Stimulated activated CD8-positive, alpha-beta memory T cell treated with anti-CD3 and anti-CD28 coated beads, Interleukin-4, amount 100 ng/mL, for 1 hour (primary cell): ENCODE measurements around the gene GPR32.
"Not testable (repeated sequence)": the region's sequence is repeated elsewhere in the genome, so short reads cannot be mapped to it uniquely, and the experiment has no call there.

Source experiments
- DNase-seq, 2 donors: peaks; one replicate each; pipeline ENCODE4 v3.0.0-alpha.2; 2020; ENCODE audit warnings: low read depth in 2 of 2, low spot score in 1 of 2

The GPR32 gene

GRCh38 chr19:50798659-50799546 is 28.6 kb downstream of the GPR32 start:
- DNase-seq = no peak

GRCh38 chr19:50799547-50799851 is 29.2 kb downstream of the GPR32 start:
- no peak for DNase-seq

DNA sequence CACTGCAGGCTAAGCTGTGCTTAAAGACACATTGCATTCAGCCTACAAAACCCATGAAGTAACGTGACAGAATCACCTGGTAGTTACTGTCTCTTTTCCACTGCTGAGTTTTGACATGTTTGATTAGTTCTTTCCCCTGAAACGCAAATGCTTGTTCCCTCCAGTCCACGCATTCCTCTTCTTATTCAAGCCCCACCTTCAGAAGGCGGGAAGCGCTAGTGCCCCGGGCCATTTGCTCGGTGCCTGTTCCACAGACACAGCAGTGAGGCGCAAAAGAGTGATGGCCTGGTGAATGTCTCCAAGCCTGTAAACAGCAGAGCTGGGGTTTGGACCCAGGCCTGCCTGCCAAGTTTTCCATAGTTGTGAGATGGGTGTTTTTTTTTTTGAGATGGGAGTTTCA is 30.8 kb downstream of the GPR32 start:
- DNase-seq = no peak

DNA sequence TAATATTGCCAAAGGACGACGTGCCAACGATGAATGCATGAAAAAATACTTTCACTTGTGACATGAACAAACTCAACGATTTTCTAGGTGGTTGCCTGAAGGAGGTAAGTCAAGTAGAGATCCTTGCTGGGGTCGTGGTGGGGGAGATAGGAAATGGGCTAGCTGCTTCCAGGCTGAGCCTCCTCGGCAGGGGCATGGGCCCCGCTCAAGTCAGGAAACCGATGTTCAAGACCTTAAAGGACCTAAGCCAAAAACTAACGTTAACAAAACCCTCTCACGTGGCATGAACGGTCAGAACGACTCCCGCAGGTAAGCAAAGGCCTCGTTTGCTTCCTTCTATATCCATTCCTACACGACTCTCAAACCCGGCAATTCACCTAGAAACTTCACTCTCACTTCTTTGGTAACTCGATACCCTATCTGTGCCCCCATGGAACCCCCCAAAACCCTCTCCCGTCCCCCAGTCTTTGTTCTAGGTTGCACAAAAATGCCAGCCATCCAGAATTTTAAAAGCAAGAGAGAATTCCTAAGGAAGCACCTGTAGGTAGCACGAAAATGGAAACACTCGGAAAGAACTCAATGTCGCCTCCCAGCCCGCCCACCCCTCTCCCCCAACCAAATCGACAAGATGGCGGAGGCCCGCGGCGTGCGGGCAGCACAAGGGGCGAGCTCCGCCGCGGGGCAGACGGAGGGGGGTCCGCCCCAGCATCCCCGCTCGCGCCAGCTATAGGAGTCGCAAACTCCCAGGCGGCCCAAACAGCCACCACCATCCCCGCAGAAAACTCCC is 33.6 kb downstream of the GPR32 start:
- no peak for DNase-seq

- peak; percentile 90 to 94 for DNase-seq
Measured at GRCh38 chr19:50804420-50805272, 34.4 kb downstream of the GPR32 start.

GRCh38 chr19:50808856-50809255 is 38.6 kb downstream of the GPR32 start:
- no peak for DNase-seq

GRCh38 chr19:50811622-50812238 is 41.5 kb downstream of the GPR32 start:
- DNase-seq = not testable (repeated sequence)

- no peak for DNase-seq
Measured at GRCh38 chr19:50812474-50812873, 42.2 kb downstream of the GPR32 start.

DNA sequence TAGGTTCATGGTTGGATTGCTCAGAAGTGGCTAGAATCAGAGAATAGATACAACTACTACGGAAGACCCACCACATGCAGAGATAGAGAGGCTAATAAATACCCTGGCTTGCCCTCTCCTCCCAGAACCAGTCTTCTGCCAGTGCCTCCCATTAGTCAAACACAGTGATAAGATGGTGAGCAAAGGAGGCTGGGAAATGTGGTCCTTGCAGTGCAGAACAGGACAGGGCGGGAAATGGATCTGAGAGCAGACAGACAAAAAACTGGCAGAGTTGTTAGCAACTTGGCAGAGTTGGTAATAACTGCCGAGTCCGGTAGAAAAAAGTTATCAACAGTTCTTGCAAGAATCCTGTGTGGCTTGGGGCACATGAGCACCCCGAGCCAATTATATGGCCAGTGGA is 44.6 kb downstream of the GPR32 start:
- no peak for DNase-seq

- DNase-seq = no peak
Measured at GRCh38 chr19:50815439-50815838, 45.2 kb downstream of the GPR32 start.

DNA sequence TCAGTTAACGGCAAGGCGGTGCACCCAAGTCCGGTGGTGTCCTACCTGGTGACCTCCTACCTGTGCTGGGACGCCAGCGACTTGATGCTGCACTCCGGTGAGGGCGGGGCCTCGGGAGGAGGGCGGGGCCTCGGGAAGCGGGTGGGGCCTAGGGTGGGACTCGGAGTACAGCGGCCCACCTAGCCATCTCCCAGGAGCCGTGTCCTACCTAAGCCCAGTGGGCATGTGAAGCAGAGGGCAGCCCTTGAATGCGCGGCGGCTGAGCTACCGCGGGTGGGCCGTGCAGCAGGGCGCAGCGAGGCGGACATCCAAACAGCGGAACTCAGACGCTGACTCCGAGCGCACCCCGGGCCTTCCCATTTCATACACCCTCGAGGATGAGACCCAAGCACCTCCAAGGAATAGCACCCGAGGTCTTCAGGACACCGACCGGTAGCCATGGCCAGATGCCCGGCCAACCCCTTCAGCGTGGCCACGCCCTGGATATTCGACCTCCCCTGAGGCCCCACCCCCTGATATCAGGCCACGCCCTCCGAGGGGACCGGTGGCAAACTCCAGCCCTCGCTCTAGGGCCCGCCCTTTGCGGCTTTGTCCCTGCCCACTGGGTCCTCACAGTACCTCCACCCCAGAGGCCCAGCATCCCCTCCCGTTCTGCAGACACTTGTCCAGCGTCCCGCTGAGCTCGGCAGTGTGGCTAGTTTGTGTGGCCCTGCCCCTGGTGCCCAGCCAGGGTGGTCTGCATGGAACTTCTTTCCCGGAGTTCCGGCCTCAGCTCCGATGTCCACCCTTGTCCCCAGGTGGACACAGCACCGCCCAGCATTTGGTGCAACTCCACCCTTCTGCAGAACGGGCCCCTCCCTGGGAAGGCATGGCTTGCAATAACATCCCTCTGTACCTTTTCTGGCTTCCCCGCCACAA is 47.9 kb downstream of the GPR32 start:
- DNase-seq = peak in 1 of 2 donors; percentile 9

- no peak for DNase-seq
Measured at GRCh38 chr19:50818859-50819472, 48.7 kb downstream of the GPR32 start.

GRCh38 chr19:50819636-50820035 is 49.4 kb downstream of the GPR32 start:
- no peak for DNase-seq

DNA sequence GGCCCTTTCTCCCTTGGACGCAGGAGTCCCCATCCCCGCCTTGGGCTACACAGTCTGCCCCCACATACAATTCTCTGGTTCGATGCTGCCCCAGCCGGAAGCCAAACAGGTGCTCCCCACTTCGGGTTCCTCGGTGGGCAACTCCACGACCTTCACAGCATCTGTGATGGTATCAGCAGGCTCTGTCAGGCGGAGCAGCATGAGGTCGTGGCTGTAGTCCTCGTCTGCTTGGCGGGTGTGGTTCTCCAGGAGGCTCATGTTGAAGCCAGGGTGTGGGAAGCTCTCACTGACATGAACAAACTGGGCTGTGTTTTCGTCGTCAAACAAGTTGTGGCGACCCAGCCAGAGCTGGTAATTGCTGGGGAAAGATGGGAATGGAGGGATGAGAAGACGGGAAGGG is 49.8 kb downstream of the GPR32 start:
- DNase-seq = no peak

- DNase-seq = no peak
Measured at GRCh38 chr19:50820549-50821247, 50.4 kb downstream of the GPR32 start.

DNA sequence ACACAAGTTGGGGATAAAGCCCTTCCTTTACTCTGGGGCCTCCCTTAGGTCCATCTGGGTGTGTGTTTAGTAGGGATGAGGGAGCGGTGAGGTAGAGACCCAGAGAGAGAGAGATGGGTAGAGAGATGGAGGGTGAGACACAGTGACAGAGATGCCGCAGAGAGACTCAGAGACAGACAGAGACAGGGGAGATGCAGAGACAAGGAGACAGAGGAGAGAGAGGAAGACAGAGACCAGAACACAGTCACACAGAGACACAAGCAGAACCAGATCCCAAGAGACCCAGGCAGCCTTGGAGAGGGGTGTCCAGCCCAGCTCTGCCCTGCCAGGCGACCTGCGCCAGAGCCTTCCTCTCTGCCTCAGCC is 51.0 kb downstream of the GPR32 start:
- DNase-seq = no peak
